ENCODE data around the gene HOXD4.

The HOXD4 gene

DNA sequence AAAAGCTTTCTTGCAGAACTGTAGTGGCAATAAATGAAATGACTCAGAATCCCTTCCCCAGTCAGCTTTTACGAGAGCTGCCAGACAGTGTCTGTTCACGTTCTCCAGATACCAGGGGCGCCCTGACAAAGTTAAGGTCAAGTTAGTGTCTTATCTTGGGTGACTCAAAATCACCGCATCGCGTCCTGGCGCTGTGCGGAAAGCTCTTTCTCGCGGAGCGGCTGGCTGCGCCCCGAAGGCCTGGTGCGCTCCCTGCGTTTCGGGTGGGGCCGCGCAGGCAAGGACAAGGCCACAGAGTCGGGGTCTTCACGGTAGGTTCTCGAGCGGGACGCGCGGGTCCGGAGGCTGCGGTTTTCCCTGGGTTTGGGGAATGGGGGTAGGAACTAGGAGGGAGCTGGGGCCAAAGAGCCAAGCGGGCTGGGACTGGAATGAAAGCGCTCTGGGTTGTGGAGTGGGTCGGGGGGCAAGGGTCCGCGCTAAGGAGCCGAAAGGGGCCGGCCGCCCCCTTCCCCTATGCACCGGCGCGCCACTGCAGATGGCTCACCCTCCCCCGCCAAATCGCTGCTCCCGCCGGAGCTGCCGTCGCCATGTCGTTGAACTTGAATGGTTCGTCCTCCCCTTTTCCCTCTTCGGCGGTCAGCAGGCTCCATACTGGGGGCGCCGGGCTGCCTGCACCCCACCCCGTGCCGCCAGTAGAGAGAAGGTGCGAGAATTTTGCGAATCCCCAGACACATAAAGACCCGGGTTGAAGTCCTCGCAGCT is 46.9 kb upstream of the HOXD4 start:
- Histone ChIP-seq H3K27me3 (replicated peaks) (peaks cover 90% of the 10 kb centered on the region), H3K36me3 (replicated peaks) (no peaks in the 10 kb centered on the region), H3K27ac (no peak overlapping the region), H3K4me3 (ENCODE audit: low read depth, low read length) (no peak overlapping the region)
- DNase-seq, result no peak
- TF ChIP-seq, protein P1, sequence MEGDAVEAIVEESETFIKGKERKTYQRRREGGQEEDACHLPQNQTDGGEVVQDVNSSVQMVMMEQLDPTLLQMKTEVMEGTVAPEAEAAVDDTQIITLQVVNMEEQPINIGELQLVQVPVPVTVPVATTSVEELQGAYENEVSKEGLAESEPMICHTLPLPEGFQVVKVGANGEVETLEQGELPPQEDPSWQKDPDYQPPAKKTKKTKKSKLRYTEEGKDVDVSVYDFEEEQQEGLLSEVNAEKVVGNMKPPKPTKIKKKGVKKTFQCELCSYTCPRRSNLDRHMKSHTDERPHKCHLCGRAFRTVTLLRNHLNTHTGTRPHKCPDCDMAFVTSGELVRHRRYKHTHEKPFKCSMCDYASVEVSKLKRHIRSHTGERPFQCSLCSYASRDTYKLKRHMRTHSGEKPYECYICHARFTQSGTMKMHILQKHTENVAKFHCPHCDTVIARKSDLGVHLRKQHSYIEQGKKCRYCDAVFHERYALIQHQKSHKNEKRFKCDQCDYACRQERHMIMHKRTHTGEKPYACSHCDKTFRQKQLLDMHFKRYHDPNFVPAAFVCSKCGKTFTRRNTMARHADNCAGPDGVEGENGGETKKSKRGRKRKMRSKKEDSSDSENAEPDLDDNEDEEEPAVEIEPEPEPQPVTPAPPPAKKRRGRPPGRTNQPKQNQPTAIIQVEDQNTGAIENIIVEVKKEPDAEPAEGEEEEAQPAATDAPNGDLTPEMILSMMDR (IDR thresholded peaks at IDR 0.05; ENCODE audit: low read depth, low read length, missing control alignments), result no peak
- in situ Hi-C loops (cut with HindIII; ENCODE audit: low pct_ligation_motif_present, low sequenced_read_pairs), result no loop called here

- H3K27ac ChIP-seq, result no peak overlapping the region
- no peak for DNase-seq
- peaks cover 90% of the 10 kb centered on the region for H3K27me3 ChIP-seq (replicated peaks)
- H3K4me3 ChIP-seq (ENCODE audit: low read depth, low read length), result no peak overlapping the region
- no peaks in the 10 kb centered on the region for H3K36me3 ChIP-seq (replicated peaks)
- TF ChIP-seq, protein P1 (IDR thresholded peaks at IDR 0.05; ENCODE audit: low read depth, low read length, missing control alignments), result no peak
- in situ Hi-C loops (cut with HindIII; ENCODE audit: low pct_ligation_motif_present, low sequenced_read_pairs), result no loop called here
Observed at GRCh38 chr2:176105078-176105729, 46.1 kb upstream of the HOXD4 start.

DNA sequence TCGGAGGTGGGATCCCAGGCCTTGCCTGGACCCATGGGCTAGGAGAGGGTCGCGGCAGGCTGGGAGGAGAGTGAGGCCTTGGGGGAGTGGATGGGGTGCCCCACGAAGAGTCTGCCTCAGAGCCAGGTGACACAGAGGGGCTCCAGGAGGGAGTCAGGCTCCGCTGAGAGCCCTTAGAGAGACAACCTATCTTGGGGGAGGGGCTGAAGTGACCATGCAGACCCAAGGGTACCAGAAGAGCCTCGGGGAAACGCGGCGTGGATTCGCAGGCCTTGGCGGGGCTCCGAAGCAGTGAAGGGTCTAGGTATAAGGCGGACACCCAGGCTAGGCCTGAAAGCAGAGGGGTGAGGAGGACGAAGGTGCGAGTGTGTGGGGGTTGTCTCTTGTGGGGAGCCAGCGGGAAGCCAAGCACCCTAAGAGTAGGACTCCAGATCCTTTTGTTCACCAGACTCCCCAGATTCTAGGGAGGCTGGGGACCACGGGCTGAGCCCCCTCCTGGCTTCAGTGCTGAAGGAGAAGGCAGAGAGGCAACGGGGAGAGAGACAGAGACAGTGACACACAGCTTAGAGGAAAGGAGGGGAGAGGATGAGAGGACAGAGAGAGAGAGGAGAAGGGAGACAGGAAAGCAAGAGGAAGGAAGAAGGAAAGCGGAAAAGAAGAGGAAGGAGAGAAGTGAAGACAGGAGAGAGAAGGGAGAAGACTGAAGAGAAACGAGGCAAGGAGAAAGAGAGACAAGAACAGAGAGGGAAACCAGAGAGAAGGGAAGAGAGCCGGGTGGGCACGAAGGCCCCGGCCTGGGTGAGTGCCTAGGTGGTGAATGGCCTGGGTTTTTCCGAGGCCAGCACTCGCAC is 45.4 kb upstream of the HOXD4 start:
- H3K27me3 ChIP-seq (replicated peaks), result peaks cover 90% of the 10 kb centered on the region
- TF ChIP-seq, protein P1 (IDR thresholded peaks at IDR 0.05; ENCODE audit: low read depth, low read length, missing control alignments), result no peak
- H3K36me3 ChIP-seq (replicated peaks), result no peaks in the 10 kb centered on the region
- H3K27ac ChIP-seq, result no peak overlapping the region
- no peak for DNase-seq
- no peak overlapping the region for H3K4me3 ChIP-seq (ENCODE audit: low read depth, low read length)
- in situ Hi-C loops (cut with HindIII; ENCODE audit: low pct_ligation_motif_present, low sequenced_read_pairs), result no loop called here

DNA sequence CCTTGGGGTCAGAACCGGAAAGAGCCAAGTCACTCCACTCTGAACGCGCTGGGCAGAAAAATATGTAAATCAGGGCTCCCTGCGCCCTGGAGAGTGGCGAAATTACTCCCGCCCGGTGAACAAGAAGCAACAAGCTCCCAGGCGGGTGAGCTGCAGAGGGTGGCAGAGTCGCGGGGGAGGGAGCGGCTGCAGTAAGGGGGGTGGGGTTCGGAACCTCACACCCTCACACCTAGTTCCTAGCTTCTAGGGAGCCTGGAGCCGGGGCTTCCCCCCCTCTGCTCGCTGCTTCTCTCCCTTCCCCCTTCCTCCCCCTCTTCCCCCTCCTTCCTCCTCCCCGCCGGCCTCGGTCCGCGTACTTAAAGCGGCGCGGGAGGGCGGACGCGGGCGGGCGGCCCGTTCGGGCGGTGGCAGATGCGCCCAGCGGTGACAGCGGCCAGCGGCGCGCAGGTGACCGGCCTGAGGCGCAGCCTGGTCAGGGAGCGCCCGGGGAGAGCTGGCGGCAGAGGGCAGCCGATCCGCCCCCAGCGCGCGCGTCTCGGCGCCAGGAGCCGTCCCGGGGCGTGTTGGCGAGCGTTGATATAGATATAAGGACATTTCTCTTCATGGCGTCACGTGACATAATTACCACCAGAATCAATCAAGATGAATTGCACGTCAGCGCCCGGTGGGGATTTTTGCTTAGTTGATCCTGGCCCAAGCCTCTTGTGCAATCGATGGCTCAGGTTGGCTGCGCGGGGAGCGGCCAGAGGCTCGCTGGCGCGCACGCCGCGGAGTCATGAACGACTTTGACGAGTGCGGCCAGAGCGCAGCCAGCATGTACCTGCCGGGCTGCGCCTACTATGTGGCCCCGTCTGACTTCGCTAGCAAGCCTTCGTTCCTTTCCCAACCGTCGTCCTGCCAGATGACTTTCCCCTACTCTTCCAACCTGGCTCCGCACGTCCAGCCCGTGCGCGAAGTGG is 44.5 kb upstream of the HOXD4 start, which contains the start of gene HOXD11:
TSS of gene HOXD11 (plus strand) at position 700 of the 959 bp plus-strand sequence. CDS start at position 776, 76 bp downstream.
- TF ChIP-seq, protein P1 (IDR thresholded peaks at IDR 0.05; ENCODE audit: low read depth, low read length, missing control alignments), result no peak
- no peak within 1 kb of the TSS for H3K4me3 ChIP-seq (ENCODE audit: low read depth, low read length)
- no peak within 1 kb of the TSS for H3K27ac ChIP-seq
- in situ Hi-C loops (cut with HindIII; ENCODE audit: low pct_ligation_motif_present, low sequenced_read_pairs), result no loop called here
- H3K27me3 ChIP-seq (replicated peaks), result peaks cover 88% of the 10 kb centered on the region
- DNase-seq, result no peak
- no peaks in the 10 kb centered on the region for H3K36me3 ChIP-seq (replicated peaks)

GRCh38 chr2:176107731-176108181 is 43.6 kb upstream of the HOXD4 start:
- peaks cover 88% of the 10 kb centered on the region for H3K27me3 ChIP-seq (replicated peaks)
- no peak overlapping the region for H3K4me3 ChIP-seq (ENCODE audit: low read depth, low read length)
- H3K27ac ChIP-seq, result no peak overlapping the region
- TF ChIP-seq, protein P1 (IDR thresholded peaks at IDR 0.05; ENCODE audit: low read depth, low read length, missing control alignments), result no peak
- in situ Hi-C loops (cut with HindIII; ENCODE audit: low pct_ligation_motif_present, low sequenced_read_pairs), result no loop called here
- no peaks in the 10 kb centered on the region for H3K36me3 ChIP-seq (replicated peaks)
- DNase-seq, result no peak
